Colonic mucosa (tissue), 4 donors: ENCODE measurements around the gene NUBPL. TPM values are rescaled to one million over a fixed set of nuclear protein-coding genes. Genes with fewer than 3 reads are reported as not detected.

ENCODE experiments used
- DNase-seq: peaks from one replicate; pipeline ENCODE4 v3.0.0-alpha.2; 2020
- H3K27ac ChIP-seq: fragments of 200-600 bp; one replicate; pipeline ENCODE4 v1.8.0; 2021
- H3K27me3 ChIP-seq: fragments of 200-600 bp; one replicate; pipeline ENCODE4 v1.8.0; 2021
- H3K36me3 ChIP-seq: fragments of 200-600 bp; one replicate; pipeline ENCODE4 v1.8.0; 2021
- H3K4me1 ChIP-seq: fragments of 200-600 bp; one replicate; pipeline ENCODE4 v1.8.0; 2021; ENCODE audit warnings: mild to moderate bottlenecking
- H3K4me3 ChIP-seq: fragments of 200-600 bp; one replicate; pipeline ENCODE4 v1.8.0; 2021
- H3K9ac ChIP-seq, 2 donors: one replicate each; pipeline ENCODE4 v1.7.0; 2013; ENCODE audit warnings: control low read depth in 2 of 2, low read depth in 2 of 2, low read length in 2 of 2
- H3K9me3 ChIP-seq: fragments of 200-600 bp; one replicate; pipeline ENCODE4 v1.8.0; 2021
- intact Hi-C: fragments of 100-400 bp; cut with DNase I; formaldehyde crosslinking; loops from one replicate; pipeline ENCODE4 v1.14.1; 2022
- total RNA-seq, 2 donors: library from RNA; stranded (reverse); fragmentation: NEBNext Ultra II Directional in 1 of 2; extraction: Animal tissue kit (Norgen Biotek cat#: 25700) in 1 of 2; gene quantifications; one replicate each; pipeline ENCODE4 v1.2.1, GENCODE V29; 2021
- TF ChIP-seq, protein P1 (sequence below): fragments of 200-600 bp; IDR thresholded peaks from one replicate; pipeline ENCODE4 v1.8.0; 2022; ENCODE audit warnings: antibody characterized with exemption, mild to moderate bottlenecking
- donor health status: healthy.
- donor health status: DM: no; HTN: no; CAD: no.
- donor health status: DM: no; HTN: no; CAD: no.

Gene NUBPL
- total RNA-seq, 2 donors from 2014 or later: 13.3 to 14.0 TPM

DNA sequence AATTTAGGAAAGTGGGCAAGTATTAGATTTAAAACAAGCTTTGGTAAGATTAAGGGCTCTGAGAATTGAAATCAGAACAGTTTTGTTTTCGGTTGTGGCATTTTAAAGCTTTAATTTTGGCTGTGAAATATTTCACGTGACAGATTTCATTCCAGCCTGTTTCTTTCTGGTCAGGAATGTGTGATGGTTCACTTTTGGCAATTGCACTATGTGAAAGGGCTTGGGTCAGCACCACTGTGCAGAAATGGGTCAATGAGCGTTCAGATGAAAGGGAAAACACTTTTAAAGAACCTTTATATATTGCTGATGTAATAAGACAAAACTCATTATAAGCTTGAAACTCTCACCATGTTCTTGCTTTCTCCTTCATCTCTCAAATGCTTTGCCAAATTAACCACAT, 17.1 kb downstream of the NUBPL start:
- no peaks in the 10 kb centered on the region for H3K9me3 ChIP-seq

DNA sequence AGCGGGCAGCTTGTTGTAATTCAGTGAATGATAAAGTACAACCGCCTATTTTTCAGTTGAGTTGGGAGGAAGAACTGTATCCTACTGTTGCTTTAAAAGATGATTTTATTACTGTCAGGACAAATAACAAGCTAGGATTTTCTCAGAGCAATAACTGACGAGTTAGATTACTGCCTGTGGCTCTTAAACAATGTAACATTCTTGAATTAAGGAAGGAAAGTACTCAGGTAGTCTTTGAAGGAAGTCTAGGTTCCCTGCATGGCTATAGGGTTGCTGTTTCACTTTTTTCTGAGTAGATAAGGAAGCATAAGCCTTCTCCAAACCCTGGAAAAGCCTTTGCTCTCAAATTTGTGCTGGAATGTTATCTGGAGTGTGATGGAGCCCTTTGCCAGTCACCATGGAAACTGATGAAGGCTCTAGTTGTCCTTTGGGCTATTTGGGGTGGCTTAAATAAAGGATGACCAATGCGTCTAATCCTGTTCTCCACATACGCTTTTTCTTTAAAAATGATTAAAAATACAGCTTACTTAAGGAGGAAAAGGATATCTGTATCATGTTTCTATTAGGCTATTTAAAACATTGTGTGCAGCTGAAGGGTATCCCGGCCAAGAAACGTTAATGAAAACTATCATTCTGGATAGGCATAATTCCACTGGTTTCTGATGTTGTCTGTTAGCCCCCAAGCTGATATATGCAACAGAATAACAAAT, 17.7 kb downstream of the NUBPL start:
- Histone ChIP-seq H3K4me1 (no peaks in the 10 kb centered on the region), H3K27ac (no peak overlapping the region), H3K36me3 (no peaks in the 10 kb centered on the region), H3K9me3 (no peaks in the 10 kb centered on the region), H3K4me3 (no peak overlapping the region), H3K9ac (no peak overlapping the region), H3K27me3 (no peaks in the 10 kb centered on the region)
- intact Hi-C loops: no loop called here
- DNase-seq: no peak
- TF ChIP-seq, protein P1, sequence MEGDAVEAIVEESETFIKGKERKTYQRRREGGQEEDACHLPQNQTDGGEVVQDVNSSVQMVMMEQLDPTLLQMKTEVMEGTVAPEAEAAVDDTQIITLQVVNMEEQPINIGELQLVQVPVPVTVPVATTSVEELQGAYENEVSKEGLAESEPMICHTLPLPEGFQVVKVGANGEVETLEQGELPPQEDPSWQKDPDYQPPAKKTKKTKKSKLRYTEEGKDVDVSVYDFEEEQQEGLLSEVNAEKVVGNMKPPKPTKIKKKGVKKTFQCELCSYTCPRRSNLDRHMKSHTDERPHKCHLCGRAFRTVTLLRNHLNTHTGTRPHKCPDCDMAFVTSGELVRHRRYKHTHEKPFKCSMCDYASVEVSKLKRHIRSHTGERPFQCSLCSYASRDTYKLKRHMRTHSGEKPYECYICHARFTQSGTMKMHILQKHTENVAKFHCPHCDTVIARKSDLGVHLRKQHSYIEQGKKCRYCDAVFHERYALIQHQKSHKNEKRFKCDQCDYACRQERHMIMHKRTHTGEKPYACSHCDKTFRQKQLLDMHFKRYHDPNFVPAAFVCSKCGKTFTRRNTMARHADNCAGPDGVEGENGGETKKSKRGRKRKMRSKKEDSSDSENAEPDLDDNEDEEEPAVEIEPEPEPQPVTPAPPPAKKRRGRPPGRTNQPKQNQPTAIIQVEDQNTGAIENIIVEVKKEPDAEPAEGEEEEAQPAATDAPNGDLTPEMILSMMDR: no peak

More for the DNA sequence above, 17.1 kb downstream of the NUBPL start:
- intact Hi-C loops: no loop called here
- no peak overlapping the region for H3K27ac ChIP-seq
- TF ChIP-seq, protein P1: no peak
- no peak for DNase-seq
- H3K4me3 ChIP-seq: no peak overlapping the region
- no peaks in the 10 kb centered on the region for H3K4me1 ChIP-seq
- no peaks in the 10 kb centered on the region for H3K27me3 ChIP-seq
- H3K36me3 ChIP-seq: no peaks in the 10 kb centered on the region
- H3K9ac ChIP-seq: no peak overlapping the region

DNA sequence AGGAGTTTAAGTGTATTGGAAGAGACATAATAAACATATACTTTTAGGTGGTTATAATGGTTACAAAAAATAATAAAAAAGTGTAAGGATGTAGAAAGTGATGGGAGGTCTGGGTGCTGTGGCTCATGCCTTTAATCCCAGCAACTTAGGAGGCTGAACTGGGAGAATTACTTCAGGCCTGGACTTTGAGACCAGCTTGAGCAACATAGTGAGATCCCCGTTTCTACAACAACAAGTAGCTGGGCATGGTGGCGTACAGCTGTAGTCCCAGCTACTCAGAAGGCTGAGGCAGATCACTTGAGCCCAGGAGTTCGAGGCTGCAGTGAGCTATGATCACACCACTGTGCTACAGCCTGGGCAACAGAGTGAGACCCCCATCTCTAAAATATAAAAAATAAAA, 19.0 kb downstream of the NUBPL start:
- intact Hi-C loops: no loop called here
- no peak for DNase-seq
- no peaks in the 10 kb centered on the region for H3K36me3 ChIP-seq

DNA sequence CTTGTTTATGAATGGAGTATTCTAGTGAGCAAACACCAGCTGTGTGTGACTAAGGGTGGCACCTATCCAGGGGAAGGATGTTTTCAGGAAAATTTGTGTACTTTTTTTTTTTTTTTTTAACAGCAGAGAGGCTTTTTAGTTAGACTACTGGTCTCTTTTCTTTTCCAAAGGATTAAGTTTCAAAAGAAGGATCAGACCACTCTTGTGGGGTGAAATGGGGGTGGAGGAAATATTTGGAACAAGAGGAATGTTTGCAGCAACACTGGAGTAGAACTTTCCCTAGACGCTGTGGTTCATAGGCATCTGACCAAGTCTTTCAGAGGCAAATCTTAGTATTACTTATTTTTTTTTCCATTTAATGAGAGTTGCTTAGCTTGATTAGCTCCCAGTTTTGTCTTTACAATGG, 21.1 kb downstream of the NUBPL start:
- Histone ChIP-seq H3K9ac (no peak overlapping the region), H3K9me3 (no peaks in the 10 kb centered on the region), H3K27me3 (no peaks in the 10 kb centered on the region), H3K36me3 (no peaks in the 10 kb centered on the region), H3K27ac (no peak overlapping the region), H3K4me3 (no peak overlapping the region), H3K4me1 (no peaks in the 10 kb centered on the region)
- intact Hi-C loops: no loop called here
- TF ChIP-seq, protein P1: no peak
- DNase-seq: no peak

More for the DNA sequence above, 19.0 kb downstream of the NUBPL start:
- Histone ChIP-seq H3K4me3 (no peak overlapping the region), H3K9me3 (no peaks in the 10 kb centered on the region), H3K4me1 (no peaks in the 10 kb centered on the region), H3K9ac (no peak overlapping the region), H3K27ac (no peak overlapping the region), H3K27me3 (no peaks in the 10 kb centered on the region)
- TF ChIP-seq, protein P1: no peak

DNA sequence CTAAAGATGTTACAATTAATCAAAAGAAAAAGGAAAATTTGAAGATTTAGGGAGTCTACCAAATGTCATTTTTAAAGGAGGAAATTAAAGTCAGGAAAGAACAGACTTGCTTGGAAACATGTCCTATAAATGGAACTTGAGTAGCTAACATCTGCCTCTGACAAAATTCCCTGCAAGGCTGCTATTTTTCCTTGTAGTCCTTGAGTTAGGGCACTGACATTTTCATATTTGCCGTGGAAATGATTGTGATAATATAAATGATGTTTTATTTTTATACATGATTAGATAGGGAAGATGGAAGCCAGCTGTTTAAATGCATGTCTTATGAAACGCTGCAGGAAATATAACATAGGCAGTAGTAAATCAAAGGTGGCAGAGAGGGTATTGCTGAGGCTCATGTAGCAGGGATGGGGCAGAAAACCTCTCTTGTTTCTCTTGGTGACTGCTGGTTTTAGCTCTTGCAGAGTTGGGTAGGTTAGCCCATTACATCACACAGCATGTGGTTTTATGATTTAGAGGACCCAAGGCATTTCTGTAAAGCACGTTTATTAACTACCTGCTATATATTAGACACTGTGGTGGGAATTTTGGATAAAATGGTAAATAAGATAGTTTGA, 21.7 kb downstream of the NUBPL start:
- TF ChIP-seq, protein P1: no peak
- Histone ChIP-seq H3K27ac (no peak overlapping the region), H3K4me1 (no peaks in the 10 kb centered on the region), H3K27me3 (no peaks in the 10 kb centered on the region), H3K9ac (no peak overlapping the region), H3K36me3 (no peaks in the 10 kb centered on the region), H3K9me3 (no peaks in the 10 kb centered on the region), H3K4me3 (no peak overlapping the region)
- no peak for DNase-seq
- intact Hi-C loops: no loop called here
